H9 (cell line): ENCODE data around the gene FNDC3B. TPM values are rescaled to one million over a fixed set of nuclear protein-coding genes. Genes with fewer than 3 reads are reported as not detected.
A peak's percentile ranks its signal among the peaks of the same experiment; 100 is the strongest.

Experiments
- DNase-seq: peaks from one replicate; pipeline ENCODE4 v3.0.0-alpha.2; 2017
- H2AFZ ChIP-seq: one replicate; pipeline ENCODE4 v1.6.1; 2013; ENCODE audit warnings: mild to moderate bottlenecking, low read length, control low read depth, moderate library complexity
- H2AK5ac ChIP-seq: 2 replicates; pipeline ENCODE4 v1.6.1; 2013; ENCODE audit warnings: low read length, control low read depth, mixed read lengths; ENCODE audit not compliant: insufficient read length
- H2BK120ac ChIP-seq: one replicate; pipeline ENCODE4 v1.6.1; 2013; ENCODE audit warnings: low read depth, mild to moderate bottlenecking, low read length, control low read depth, inconsistent platforms; ENCODE audit not compliant: poor library complexity, severe bottlenecking
- H2BK12ac ChIP-seq: 2 replicates; pipeline ENCODE4 v1.6.1; 2013; ENCODE audit warnings: low read length, control low read depth, mixed read lengths, low read depth; ENCODE audit not compliant: insufficient read length
- H2BK15ac ChIP-seq: 2 replicates; pipeline ENCODE4 v1.6.1; 2013; ENCODE audit warnings: low read depth, low read length, control low read depth
- H2BK20ac ChIP-seq: one replicate; pipeline ENCODE4 v1.6.1; 2013; ENCODE audit warnings: low read depth, mild to moderate bottlenecking, low read length, control low read depth, inconsistent platforms; ENCODE audit not compliant: poor library complexity, severe bottlenecking
- H2BK5ac ChIP-seq: 2 replicates; pipeline ENCODE4 v1.6.1; 2013; ENCODE audit warnings: low read length, control low read depth, mixed read lengths; ENCODE audit not compliant: insufficient read length
- H3K14ac ChIP-seq: 2 replicates; pipeline ENCODE4 v1.6.1; 2013; ENCODE audit warnings: low read length, control low read depth; ENCODE audit not compliant: insufficient read depth
- H3K18ac ChIP-seq: 2 replicates; pipeline ENCODE4 v1.6.1; 2013; ENCODE audit warnings: low read depth, mild to moderate bottlenecking, mixed read lengths, low read length, control low read depth; ENCODE audit not compliant: insufficient read length
- H3K23ac ChIP-seq: 2 replicates; pipeline ENCODE4 v1.6.1; 2013; ENCODE audit warnings: low read length, control low read depth, mixed read lengths, low read depth; ENCODE audit not compliant: insufficient read length
- H3K23me2 ChIP-seq: 2 replicates; pipeline ENCODE4 v1.6.1; 2013; ENCODE audit warnings: low read depth, mild to moderate bottlenecking, mixed read lengths, low read length, control low read depth; ENCODE audit not compliant: insufficient read length, poor library complexity, severe bottlenecking
- H3K27ac ChIP-seq: 2 replicates; pipeline ENCODE4 v1.5.1; 2013; ENCODE audit warnings: low read length, control low read depth, mixed read lengths, low read depth; ENCODE audit not compliant: insufficient read length
- H3K27me3 ChIP-seq: 2 replicates; pipeline ENCODE4 v1.6.1; 2013; ENCODE audit warnings: low read length, control low read depth, inconsistent platforms; ENCODE audit not compliant: insufficient read depth
- H3K4ac ChIP-seq: 2 replicates; pipeline ENCODE4 v1.6.1; 2013; ENCODE audit warnings: low read depth, mild to moderate bottlenecking, control low read depth, inconsistent platforms, low read length, moderate library complexity
- H3K4me1 ChIP-seq: 2 replicates; pipeline ENCODE4 v1.6.1; 2013; ENCODE audit warnings: low read length, control low read depth, inconsistent platforms; ENCODE audit not compliant: insufficient read depth
- H3K4me2 ChIP-seq: 2 replicates; pipeline ENCODE4 v1.6.1; 2013; ENCODE audit warnings: low read length, control low read depth, mixed read lengths; ENCODE audit not compliant: insufficient read length, insufficient read depth
- H3K56ac ChIP-seq: 2 replicates; pipeline ENCODE4 v1.6.1; 2013; ENCODE audit warnings: low read depth, mild to moderate bottlenecking, mixed read lengths, low read length, control low read depth; ENCODE audit not compliant: insufficient read length
- H3K79me1 ChIP-seq: 2 replicates; pipeline ENCODE4 v1.6.1; 2013; ENCODE audit warnings: low read depth, mild to moderate bottlenecking, moderate library complexity, low read length, control low read depth, inconsistent platforms; ENCODE audit not compliant: insufficient read depth, poor library complexity, severe bottlenecking
- H3K79me2 ChIP-seq: 2 replicates; pipeline ENCODE4 v1.6.1; 2013; ENCODE audit warnings: low read length, control low read depth, inconsistent platforms; ENCODE audit not compliant: insufficient read depth
- H3K9ac ChIP-seq: 2 replicates; pipeline ENCODE4 v1.6.1; 2013; ENCODE audit warnings: low read length, control low read depth, mixed read lengths; ENCODE audit not compliant: insufficient read length; ENCODE audit errors: extremely low read depth
- H3K9me3 ChIP-seq: one replicate; pipeline ENCODE4 v1.6.1; 2013; ENCODE audit warnings: low read depth, low read length, inconsistent platforms; ENCODE audit not compliant: control insufficient read depth
- H3T11ph ChIP-seq: one replicate; pipeline ENCODE4 v1.6.1; 2013; ENCODE audit warnings: mild to moderate bottlenecking, low read length, control low read depth, inconsistent platforms
- H4K20me1 ChIP-seq: one replicate; pipeline ENCODE4 v1.6.1; 2013; ENCODE audit not compliant: control insufficient read depth, insufficient read length, insufficient read depth
- H4K5ac ChIP-seq: 2 replicates; pipeline ENCODE4 v1.6.1; 2013; ENCODE audit warnings: low read depth, mild to moderate bottlenecking, mixed read lengths, low read length, control low read depth; ENCODE audit not compliant: insufficient read length
- H4K8ac ChIP-seq: replicated peaks from 2 replicates; pipeline ENCODE4 v1.6.1; 2013; ENCODE audit warnings: low read length, control low read depth, mixed read lengths, low read depth; ENCODE audit not compliant: insufficient read length
- H4K91ac ChIP-seq: 2 replicates; pipeline ENCODE4 v1.6.1; 2013; ENCODE audit warnings: low read depth, mild to moderate bottlenecking, moderate library complexity, mixed read lengths, low read length, control low read depth; ENCODE audit not compliant: insufficient read length
- H3K27ac Mint-ChIP-seq, 3 experiments: 2 replicates in 2 of 3; 3 replicates in 1 of 3; pipeline ENCODE4 v1.8.0; 2020 to 2021; ENCODE audit warnings: mixed read lengths in 3 of 3, mild to moderate bottlenecking in 1 of 3, moderate library complexity in 1 of 3
- H3K27me3 Mint-ChIP-seq: 2 replicates; pipeline ENCODE4 v1.8.0; 2021; ENCODE audit warnings: low read depth, mild to moderate bottlenecking, moderate library complexity, mixed read lengths
- H3K36me3 Mint-ChIP-seq, 3 experiments: 2 replicates in 2 of 3; 3 replicates in 1 of 3; pipeline ENCODE4 v1.8.0; 2020 to 2021; ENCODE audit warnings: low read depth in 3 of 3, mixed read lengths in 3 of 3; ENCODE audit not compliant: insufficient read depth in 1 of 3
- H3K4me1 Mint-ChIP-seq, 2 experiments: 2 replicates each; pipeline ENCODE4 v1.8.0; 2020; ENCODE audit warnings: mixed read lengths in 2 of 2
- H3K4me3 Mint-ChIP-seq, 2 experiments: 2 replicates in 1 of 2; 3 replicates in 1 of 2; pipeline ENCODE4 v1.8.0; 2020 to 2021; ENCODE audit warnings: mild to moderate bottlenecking in 2 of 2, mixed read lengths in 2 of 2, moderate library complexity in 1 of 2
- H3K9me3 Mint-ChIP-seq, 2 experiments: 2 replicates in 1 of 2; 3 replicates in 1 of 2; pipeline ENCODE4 v1.8.0; 2020; ENCODE audit warnings: mild to moderate bottlenecking in 2 of 2, mixed read lengths in 2 of 2, moderate library complexity in 1 of 2
- CTCF ChIP-seq: fragments of 200-600 bp; sonication (generic); conservative IDR thresholded peaks from 3 replicates; pipeline ENCODE4 v1.8.0; 2021; ENCODE audit warnings: antibody characterized with exemption, mild to moderate bottlenecking
- WGBS: extraction: QIAGEN DNeasy Blood & Tissue Kit; methylation state at CpG from one replicate; pipeline ENCODE4 v1.1.7; 2013; ENCODE audit warnings: missing lambda C conversion rate, low lambda C conversion rate, mixed read lengths; ENCODE audit not compliant: insufficient read length; ENCODE audit errors: extremely low coverage; 5-methylcytosine and 5-hydroxymethylcytosine counted together
- total RNA-seq: library from RNA; stranded (reverse); gene quantifications from 2 replicates; pipeline ENCODE4 v1.2.1, GENCODE V29; 2021

Gene FNDC3B
- total RNA-seq, 1 experiment from 2014 or later, result 43.8 TPM

GRCh38 chr3:172145031-172145686 lies 105.8 kb downstream of the FNDC3B start:
- Histone ChIP-seq H4K20me1 (no peaks in the 10 kb centered on the region), H3K9ac (no peak overlapping the region), H3K79me1 (peaks cover 3% of the 10 kb centered on the region), H3T11ph (no peak overlapping the region), H3K18ac (no peak overlapping the region), H3K23me2 (no peaks in the 10 kb centered on the region), H2AK5ac (no peak overlapping the region), H3K4ac (no peak overlapping the region), H4K8ac (no peak overlapping the region), H2BK15ac (no peak overlapping the region), H4K91ac (no peak overlapping the region), H3K27ac (no peak overlapping the region), H3K14ac (no peak overlapping the region), H4K5ac (no peak overlapping the region), H3K23ac (no peak overlapping the region), H3K4me2 (no peak overlapping the region), H3K27me3 (no peaks in the 10 kb centered on the region), H3K4me1 (peaks cover 22% of the 10 kb centered on the region), H3K79me2 (peaks cover 5% of the 10 kb centered on the region; the same call in 1 of the 2 replicates), H3K56ac (no peak overlapping the region), H2BK20ac (no peak overlapping the region), H2BK12ac (no peak overlapping the region), H2AFZ (no peak overlapping the region), H2BK5ac (no peak overlapping the region), H2BK120ac (no peak overlapping the region), H3K9me3 (no peaks in the 10 kb centered on the region)
- Mint-ChIP-seq H3K27me3 (no peaks in the 10 kb centered on the region), H3K4me3 (no peak overlapping the region), H3K9me3 (no peaks in the 10 kb centered on the region), H3K27ac (peak overlapping the region in 1 of 3 experiments; percentile 28; a peak in 2 of 7 replicates), H3K4me1 (peaks cover 61 to 67% of the 10 kb centered on the region in 2 experiments), H3K36me3 (peaks cover 0 to 7% (median 3%) of the 10 kb centered on the region in 3 experiments; a peak in 4 of 7 replicates)
- WGBS, result no CpG with 5 or more reads among the region's 7 CpGs
- no peak for TF ChIP-seq CTCF
- no peak for DNase-seq
